GM10847 (cell line): ENCODE measurements around the gene BDKRB1.

Source experiments
- POLR2A ChIP-seq: IDR thresholded peaks from 2 replicates; pipeline ENCODE4 v1.6.1; 2011; ENCODE audit not compliant: insufficient read length; ENCODE audit errors: extremely low read depth

Gene BDKRB1

DNA sequence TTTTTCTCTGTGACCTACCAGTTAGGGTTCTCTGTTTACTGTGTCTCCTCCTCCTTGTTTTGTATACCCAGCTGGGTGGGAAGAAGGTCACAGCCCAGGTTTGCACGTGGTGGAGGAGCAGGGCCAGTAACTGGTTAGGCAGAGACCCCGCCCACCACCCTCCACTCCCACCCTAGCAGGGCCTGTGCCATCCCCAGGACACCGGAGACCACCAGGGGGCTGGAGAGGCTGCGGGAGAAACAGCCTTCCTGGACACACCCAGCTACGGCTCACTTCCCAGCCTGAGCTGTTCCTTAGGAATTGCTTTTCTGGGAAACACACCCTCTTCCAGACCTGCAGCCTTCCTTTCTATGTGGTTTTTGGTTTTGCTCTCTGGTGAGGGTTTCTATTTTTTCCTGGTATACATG, 30.3 kb upstream of the BDKRB1 start:
- no peak for TF ChIP-seq POLR2A

DNA sequence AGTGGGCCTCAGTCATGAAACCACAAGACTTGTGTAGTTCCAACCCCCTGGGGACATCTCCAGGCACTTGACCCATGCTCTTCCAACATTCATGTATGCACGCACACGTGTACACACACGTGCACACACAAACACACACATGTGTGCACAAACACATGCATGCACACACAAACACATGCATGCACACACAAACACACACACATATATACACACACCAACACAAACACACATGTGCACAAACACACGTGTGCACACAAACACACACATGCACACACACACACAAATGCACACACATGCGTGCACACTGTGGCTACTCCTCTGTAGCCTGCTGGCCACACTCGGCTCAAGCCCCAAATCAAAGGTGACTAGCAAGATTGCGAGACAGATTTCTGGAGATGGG, 28.6 kb upstream of the BDKRB1 start:
- no peak for TF ChIP-seq POLR2A

DNA sequence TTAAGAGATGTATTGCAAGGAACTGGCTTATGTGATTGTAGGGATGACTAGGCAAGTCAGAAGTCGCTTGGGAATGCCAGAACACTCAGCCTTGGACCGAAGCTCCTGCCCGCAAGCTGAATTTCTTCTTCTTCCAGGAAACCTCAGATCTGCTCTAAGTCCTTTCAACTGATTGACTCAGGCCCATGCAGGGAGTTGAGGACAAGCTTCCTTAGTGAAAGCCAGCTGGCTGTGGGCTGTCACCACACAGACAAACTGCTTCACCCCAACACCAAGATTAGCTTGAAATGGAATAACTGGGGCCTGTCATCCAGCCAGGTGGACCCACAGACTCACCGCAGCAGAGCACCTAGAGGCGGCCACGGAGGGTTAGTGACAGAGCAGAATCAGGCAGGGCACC, 26.7 kb upstream of the BDKRB1 start:
- TF ChIP-seq POLR2A: no peak

DNA sequence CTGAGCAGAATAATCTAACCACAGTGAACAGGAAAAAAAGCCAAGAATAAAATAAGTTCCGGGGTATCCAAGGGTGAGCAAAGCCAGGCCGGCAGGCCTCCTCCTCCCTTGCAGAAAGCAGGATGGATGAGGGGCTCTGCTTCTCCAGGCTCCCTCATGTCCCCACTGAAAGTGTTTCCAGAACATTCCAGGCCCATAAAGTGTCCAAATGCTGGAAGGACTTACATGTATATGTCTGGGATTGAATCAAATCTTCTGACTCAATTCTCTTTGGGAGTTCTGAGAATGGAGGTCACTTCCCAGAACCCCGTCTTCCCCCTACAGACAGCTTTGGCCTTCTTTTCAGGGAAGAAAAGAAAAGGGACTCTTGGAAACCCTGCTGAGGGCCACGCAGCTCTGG, 25.0 kb upstream of the BDKRB1 start:
- TF ChIP-seq POLR2A: no peak

DNA sequence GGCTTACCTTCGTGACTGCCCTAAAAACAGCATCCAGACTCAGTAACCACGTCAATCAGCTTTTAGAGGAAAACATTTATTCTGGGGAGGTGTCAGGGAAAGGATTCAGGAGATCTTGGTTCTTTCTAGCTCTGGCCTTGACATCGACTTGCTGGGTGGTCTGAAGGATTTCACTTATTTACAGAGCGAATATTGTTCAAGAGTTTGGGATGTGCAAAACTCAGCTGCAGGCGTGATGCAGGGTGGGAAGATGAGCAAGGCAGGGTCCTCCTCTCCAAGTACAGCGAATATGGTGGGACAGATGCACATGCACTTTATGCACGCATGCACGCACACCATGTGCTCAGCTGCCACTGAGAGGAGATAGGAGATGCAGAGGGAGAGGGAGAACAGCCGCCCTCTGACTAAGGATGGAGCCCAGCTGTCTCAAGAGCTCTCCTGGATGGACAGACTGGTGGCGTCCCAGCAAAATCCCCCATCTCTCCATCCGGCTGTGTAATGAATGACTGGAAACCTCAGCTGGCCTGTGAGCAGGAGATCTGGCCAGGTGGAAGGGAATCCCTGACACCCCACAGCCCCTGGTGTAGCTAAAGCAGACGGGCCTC, 24.4 kb upstream of the BDKRB1 start:
- TF ChIP-seq POLR2A: no peak

DNA sequence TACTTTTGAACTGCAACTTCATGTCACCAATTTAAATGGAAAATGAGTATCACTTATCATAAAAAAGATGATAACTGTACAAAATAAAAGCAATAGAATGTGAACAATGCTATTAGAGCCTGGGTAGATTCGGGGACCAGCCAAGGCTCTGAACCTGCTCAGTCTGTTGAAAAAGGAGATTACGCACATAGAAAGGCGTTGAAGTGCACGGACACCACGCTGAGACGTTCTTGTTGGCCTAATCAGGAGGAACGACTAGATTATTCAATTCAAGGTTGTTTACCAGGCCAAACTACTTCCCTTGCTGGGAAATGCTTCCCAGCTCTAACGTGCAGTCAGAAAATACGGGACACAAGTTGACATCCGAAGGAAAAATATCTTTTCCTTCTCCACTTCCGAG, 23.5 kb upstream of the BDKRB1 start:
- TF ChIP-seq POLR2A: no peak

DNA sequence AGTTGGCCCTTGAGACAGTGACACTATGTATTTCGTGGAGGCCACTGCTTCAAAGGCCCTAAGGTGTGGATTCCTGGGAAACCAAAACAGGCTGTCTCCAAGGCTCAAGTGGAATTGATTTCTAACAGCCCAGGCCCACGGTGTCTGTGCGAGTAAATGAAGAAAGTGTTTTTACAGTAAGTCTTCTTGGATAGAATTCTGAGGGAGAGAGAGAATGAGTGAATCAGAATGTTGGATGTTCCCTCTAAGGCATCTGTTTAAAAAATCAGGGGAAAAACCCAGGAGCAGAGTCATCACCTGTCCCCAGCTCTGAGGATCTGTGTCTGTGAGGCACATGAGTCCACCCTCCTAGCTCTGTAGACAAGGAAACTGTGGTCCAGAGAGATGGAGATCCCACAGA, 22.3 kb upstream of the BDKRB1 start:
- TF ChIP-seq POLR2A: no peak

DNA sequence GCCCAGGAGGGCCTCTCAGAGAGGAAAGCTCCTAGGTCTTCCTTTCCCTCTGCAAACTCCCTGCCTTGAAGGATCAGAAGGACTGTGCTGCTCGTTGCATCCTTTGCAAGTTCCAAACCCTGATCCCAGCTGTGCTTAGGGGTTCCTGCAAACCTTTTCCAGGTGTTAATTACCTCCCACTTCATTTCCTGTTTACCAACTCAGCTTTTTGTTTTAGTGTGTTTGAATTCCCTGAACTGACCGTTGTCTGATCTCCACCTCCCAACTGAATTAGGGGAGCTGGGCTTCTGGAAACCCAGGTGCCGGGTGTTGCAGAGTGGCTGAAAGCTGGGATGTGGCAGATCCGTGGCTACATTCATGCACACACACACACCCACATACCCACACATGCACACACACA, 20.6 kb upstream of the BDKRB1 start:
- TF ChIP-seq POLR2A: no peak

DNA sequence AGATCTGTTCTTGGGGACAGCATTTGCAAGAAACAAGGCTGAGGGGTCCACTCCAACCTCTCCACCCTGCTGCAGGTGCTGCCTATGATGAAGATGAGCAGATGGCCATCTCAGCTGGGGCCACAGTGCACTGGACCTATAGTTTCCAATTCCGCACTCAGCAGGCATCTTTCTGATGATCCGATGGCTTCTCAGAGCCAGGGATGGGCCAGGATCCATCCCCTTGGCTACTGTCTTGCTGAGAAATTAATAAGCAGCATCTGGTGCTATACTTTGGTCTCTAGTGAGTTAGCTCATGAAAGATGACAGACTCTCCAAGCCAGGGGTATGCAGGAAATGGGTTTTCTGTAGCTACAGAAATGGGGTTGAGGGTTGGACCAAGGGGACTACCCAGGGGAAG, 18.4 kb upstream of the BDKRB1 start:
- no peak for TF ChIP-seq POLR2A

DNA sequence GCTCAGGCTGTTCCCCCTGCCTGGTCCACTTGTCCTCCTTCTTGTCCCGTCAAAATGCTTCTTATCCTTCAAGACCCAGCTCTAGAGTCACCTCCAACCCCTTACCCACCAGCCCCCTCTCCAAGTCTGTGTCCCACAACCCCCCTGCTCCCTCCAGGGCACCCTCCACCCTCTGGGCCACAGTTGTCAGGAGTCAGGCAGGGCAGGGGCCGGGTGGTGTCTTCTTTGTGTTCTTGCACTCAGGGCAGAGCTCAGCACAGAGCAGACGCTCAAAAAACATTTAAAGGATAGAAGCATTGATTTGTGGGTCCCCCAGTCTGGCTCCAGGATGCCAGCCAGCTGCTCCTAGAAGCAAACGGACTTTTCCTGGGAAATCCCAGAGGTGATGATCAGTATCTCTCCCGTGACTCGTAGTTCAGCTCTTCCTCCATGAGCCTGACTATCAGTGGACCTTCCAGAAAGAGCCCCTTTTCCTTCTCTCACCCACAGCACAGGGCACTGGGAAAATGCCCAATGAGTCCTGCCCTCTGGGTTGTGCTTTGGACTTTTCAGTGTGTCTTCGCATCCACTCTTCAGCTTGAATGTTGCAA, 17.2 kb upstream of the BDKRB1 start:
- no peak for TF ChIP-seq POLR2A

DNA sequence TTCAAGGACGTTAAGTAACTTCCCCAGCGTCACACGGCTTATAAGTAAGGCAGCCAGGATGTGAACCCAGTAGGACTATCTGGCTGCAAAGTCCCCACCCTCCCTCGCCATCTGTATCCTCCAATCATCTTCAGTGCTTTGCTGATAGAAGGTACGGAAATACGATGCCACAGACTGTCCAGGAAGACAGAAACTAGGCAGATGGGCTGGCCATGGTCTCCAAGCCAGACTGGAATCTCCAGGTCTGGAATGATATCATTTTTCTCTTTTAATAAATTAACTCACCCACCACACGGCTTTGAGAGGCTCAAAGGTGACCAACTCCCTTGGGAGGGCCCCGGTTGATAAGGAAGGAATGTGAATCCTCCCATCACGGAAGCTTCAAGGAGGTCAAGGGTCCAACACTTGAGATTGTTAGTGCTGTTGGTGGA, 16.3 kb upstream of the BDKRB1 start:
- TF ChIP-seq POLR2A: no peak

DNA sequence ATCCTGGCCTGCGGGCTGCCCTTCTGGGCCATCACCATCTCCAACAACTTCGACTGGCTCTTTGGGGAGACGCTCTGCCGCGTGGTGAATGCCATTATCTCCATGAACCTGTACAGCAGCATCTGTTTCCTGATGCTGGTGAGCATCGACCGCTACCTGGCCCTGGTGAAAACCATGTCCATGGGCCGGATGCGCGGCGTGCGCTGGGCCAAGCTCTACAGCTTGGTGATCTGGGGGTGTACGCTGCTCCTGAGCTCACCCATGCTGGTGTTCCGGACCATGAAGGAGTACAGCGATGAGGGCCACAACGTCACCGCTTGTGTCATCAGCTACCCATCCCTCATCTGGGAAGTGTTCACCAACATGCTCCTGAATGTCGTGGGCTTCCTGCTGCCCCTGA, 15.4 kb upstream of the BDKRB1 start:
- no peak for TF ChIP-seq POLR2A

DNA sequence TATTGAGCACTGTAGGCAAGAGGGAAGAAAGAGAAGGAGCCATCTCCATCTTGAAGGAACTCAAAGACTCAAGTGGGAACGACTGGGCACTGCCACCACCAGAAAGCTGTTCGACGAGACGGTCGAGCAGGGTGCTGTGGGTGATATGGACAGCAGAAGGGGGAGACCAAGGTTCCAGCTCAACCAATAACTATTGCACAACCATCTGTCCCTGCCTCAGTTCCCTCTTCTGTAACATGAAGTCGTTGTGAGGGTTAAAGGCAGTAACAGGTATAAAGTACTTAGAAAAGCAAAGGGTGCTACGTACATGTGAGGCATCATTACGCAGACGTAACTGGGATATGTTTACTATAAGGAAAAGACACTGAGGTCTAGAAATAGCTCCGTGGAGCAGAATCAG, 13.9 kb upstream of the BDKRB1 start:
- no peak for TF ChIP-seq POLR2A

DNA sequence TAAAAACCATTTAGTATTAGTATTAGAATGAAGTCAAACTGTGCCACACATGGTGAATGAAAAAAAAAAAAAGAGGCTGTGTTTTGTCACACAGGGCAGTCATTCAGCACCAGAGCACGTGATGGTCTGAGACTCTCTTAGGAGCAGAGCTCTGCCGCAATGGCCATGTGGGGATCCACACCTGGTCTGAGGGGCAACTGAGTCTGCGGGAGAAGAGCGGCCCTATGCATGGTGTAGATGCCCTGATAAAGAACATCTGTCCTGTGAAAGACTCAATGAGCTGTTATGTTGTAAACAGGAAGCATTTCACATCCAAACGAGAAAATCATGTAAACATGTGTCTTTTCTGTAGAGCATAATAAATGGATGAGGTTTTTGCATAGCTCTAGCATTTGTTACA, 12.2 kb upstream of the BDKRB1 start:
- no peak for TF ChIP-seq POLR2A

DNA sequence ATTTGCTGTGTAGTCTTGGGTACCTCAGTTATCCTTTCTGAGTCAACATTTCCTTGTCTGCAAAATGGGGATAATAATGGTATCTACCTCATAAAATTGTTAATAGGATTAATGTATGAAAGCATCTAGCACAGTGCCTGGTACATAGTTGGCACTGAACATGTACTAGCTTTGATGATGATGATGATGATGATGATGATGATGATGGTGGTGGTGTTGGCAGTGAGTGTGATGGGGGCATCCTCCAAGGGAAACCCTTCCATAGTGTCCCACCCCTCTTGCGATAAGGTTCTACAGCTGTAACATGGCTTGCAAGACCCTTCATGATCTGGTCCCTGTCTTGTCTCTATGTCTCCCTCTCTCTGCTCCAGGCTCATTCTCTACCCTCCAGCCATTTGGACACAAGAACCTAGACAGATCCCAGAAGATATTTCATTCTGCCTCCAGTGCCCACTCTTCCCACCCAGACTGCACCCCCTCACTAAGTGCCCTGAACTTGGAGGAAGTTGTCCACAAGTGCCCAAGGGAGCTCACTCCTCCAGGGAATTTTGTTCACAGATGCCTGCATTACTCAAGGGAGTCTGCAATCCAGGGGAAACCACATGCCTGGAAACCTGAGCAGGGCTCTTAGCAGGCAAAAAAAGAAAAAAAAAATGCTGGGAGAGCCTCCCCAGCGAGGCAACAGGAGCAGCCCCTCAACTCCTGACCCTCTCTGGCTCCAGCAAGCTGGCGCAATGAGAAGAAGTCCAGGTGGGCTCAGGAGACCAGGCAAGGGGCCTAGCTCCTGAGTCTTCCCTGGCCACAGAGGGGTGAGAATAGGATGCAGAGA, 10.1 kb upstream of the BDKRB1 start:
- TF ChIP-seq POLR2A: no peak

DNA sequence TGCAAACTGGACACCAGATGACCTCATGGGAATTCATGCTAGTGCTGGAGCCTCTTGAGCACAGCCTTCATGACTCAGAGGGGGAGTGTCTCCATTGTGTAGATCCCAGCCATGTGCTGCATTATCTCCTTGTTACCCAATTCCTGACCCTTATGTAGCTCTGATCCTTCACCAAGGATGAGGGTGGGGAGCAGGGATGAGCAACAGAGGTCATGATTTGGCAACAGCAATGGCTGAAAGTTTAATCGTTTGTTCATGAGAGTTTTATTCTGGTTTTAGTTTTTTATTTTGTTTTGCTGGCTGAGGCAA, 9.5 kb upstream of the BDKRB1 start:
- no peak for TF ChIP-seq POLR2A

DNA sequence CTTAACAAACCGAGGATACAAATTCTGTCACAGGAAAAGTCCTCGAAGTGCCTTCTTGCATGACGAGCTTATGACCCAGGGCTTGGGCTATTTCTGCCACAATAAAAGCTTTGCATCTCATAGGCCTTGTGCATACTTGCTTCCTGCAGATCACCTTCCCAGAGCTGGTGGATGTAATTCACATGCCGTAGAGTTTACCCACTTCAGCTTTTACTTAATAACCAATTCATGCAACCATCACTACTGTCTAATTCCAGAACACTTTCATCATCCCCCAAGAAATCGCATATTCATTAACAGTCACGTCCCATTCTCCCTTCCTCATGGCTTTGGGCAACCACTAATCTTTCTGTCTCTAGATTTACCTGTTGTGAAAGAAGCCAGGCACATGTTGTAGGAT, 9.0 kb upstream of the BDKRB1 start:
- no peak for TF ChIP-seq POLR2A
